ENCODE data around the gene SLC30A3.

Gene SLC30A3

GRCh38 chr2:27256855-27257454 lies 5.9 kb downstream of the SLC30A3 start:
- DNase-seq: no peak

GRCh38 chr2:27255660-27256059 lies 7.2 kb downstream of the SLC30A3 start:
- no peak for DNase-seq

DNA sequence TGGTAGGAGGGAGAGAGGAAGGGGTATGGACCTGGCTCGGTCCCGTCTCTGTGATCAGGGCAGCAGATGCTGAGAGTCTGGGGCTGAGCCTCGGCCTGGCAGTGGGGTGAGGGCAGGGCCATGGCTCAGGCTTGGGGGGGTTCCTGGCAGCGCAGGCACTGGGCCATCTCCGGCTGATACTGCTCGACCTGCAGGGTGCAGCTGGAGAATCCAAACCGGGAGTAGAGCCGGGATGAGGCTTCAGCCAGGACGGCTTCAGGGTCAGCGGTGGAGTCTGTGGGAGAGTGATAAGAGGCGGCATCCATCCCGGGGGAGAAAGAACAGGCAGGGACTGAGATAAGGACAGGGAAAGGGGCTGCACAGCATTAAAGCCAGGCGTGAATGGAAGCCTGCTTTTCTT lies 7.7 kb downstream of the SLC30A3 start:
- DNase-seq: no peak

DNA sequence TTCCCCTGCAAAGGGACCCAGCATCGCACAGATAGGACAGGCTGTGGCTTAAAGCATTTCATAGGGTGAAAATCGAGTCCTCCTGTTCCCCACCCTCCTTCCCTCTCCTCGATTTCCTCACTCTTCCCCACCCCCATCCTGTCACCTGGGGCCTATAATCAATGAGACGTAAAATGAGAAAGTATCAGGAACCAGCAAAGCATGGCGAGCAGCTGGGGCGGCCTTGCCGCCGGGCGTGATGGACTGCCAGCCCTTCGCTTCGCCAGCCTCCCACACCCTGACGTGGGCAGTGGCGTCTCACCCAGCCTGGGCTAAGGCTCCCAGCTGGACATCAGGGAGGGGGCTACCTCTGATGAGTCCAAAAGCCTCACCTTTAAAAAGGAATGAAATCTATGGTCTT lies 11.1 kb downstream of the SLC30A3 start:
- no peak for DNase-seq

DNA sequence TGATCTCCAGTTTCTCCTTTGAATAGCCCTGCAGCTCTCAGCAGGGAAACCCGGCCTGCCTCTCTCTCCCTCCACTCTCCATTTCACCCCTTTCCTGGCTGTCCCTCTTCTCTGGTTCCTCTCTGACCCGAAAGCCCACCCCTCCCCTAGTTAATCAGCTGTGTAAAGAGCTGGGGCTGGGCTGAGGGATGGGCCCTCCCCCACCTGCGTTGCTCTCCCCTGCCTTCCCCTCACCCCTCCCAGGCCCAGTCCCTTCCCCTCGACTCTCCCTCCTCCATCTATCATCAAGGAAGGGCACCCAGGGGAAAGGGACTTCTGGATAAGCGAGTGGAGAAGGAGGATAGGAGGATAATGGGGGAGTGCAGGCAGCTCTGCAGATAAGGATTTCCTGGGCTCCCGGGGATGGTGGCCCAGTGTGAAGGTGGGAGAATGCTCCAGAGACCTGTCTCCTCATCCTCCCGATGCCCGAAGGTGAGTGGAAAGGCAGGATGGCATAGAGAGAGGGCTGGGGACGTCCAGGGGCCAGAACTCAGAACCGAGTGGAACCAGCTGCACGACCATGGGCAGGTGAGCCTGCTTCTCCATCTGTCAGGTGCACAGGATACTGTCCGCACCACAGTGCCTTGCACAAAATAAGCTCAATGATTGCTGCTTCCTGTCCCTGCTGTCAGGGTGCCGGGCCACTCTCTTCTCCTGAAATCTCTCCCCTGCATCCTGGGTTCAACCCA lies 12.0 kb downstream of the SLC30A3 start:
- DNase-seq: no peak

GRCh38 chr2:27249891-27250651 lies 12.8 kb downstream of the SLC30A3 start:
- peak; percentile 11 for DNase-seq

- no peak for DNase-seq
Observed at GRCh38 chr2:27249159-27249890, 13.5 kb downstream of the SLC30A3 start.

DNA sequence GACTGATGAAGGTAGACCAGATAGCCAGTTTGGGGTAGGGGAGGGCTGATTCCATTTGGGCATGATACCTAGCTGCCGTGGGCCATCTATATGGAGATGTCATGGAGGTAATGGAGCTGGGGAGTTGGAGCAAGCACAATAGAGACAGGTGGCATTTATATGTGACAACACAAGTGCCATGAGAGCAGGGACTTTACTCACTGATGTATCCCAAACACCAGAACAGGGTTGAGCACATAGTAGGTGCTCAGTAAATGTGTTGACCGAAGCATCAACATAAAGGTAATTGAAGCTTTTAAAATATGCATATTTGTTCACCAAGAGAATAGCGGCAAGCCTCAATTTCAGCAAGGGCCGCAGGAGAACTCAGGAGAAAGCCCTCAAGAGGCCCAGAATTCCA lies 15.0 kb downstream of the SLC30A3 start:
- DNase-seq: no peak

- no peak for DNase-seq
Observed at GRCh38 chr2:27245626-27246025, 17.2 kb downstream of the SLC30A3 start.

DNA sequence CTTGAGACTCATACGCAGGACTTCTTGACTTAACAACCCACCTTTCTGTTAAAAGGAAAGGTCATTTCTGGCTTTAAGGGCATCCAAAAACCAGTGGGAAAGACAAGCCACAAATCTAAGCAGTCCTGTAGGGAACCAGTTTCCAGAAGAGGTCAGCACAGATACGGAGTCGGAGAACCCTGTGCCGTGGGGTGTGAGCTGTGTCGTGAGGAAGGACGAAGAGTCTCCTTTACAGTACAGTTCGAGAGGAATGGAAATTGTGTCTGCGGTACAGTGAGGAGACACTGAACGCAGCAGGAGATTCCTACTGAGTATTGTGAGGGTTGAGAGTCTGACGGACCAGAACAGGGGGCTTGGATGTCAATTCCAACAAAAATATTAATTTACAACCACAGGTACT lies 17.7 kb downstream of the SLC30A3 start:
- DNase-seq: no peak

DNA sequence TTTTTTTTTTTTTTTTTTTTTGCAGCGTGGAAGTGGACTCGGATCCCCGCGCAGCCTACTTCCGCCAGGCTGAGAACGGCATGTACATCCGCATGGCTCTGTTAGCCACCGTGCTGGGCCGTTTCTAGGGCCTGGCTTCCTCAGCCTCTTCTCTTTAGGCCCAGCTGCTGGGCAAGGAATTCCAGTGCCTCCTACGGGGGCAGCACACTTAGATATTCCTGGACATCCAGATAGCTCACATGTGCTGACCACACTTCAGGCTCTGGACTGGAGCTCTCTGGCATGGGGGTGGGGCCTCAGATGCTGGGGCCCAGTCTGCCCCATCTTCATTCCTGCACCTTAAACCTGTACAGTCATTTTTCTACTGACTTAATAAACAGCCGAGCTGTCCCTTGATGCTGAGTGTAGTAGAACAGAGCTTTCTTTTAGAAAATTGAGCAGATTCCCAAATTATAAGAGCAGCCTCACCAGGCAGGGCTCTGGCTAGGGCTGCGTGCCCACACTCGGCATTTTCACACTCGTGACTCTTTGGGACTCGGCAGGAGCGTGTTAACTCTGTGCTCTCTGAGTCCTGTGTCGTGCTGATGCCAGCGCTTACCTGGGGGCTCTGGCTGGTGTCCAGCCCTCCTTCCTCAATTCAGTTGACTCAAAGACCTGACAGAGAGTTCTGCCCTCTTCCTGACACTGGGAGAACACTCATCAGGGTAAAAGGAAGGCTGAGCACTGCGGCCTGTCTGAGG lies 19.3 kb downstream of the SLC30A3 start:
- DNase-seq: no peak

DNA sequence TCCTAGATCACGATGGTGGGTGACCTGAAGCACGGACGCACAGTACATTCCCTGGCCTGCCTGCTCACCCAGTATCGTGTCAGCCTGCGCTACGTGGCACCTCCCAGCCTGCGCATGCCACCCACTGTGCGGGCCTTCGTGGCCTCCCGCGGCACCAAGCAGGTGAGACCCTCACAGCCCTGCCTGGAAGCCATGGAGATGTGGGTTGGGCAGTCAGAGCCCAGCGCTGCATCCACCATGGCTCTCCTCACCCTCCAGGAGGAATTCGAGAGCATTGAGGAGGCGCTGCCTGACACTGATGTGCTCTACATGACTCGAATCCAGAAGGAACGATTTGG lies 20.3 kb downstream of the SLC30A3 start:
- DNase-seq: no peak

GRCh38 chr2:27241761-27242613 lies 20.9 kb downstream of the SLC30A3 start:
- DNase-seq: no peak

DNA sequence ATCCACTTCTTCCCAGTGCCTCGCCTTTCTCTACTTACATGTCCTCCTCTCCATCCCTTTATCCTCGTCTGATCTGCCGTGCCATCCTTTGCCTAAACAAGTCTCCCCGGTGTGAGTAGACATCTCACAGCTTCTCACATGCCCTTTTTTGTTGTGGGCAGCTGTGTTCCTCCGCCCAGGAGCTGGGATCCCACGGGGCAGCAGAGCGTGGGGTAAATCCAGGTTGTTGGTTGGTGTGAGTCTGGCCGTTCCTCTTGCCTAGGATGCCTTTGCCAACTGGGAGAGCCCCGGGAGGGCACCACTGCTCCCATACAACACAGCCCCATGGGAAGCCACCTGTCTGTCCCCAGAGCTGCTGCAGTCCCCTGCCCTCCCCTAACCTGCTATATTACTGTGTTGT lies 22.4 kb downstream of the SLC30A3 start:
- no peak for DNase-seq

- DNase-seq: no peak
Observed at GRCh38 chr2:27238976-27239375, 23.9 kb downstream of the SLC30A3 start.

- DNase-seq: no peak
Observed at GRCh38 chr2:27237341-27237945, 25.4 kb downstream of the SLC30A3 start.

DNA sequence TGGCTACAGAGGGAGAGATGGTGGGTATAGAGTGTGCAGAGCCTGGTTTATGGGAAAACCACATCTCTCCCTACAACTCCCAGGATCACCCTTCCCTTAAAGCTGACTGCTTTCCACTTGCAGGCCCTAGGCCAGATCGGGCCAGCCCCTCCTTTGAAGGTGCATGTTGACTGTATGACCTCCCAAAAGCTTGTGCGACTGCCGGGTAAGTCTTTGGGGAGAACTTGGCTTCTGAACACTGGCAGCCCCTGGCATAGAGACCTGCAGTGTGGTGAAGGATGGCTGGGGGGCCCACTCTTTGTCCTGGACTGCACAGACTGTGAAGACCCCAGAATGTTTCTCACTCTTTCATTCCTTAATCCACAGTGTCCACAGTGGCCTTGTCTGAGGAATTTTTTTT lies 26.2 kb downstream of the SLC30A3 start:
- no peak for DNase-seq

GRCh38 chr2:27236136-27236535 lies 26.7 kb downstream of the SLC30A3 start:
- DNase-seq: no peak

GRCh38 chr2:27233341-27233740 lies 29.5 kb downstream of the SLC30A3 start:
- no peak for DNase-seq

- DNase-seq: no peak
Observed at GRCh38 chr2:27231921-27232320, 30.9 kb downstream of the SLC30A3 start.

- DNase-seq: no peak
Observed at GRCh38 chr2:27227501-27227900, 35.3 kb downstream of the SLC30A3 start.
